GM19240 (cell line): ENCODE data around the gene RBBP5.
A peak's percentile ranks its signal among the peaks of the same experiment; 100 is the strongest.

Source experiments
- DNase-seq: peaks from one replicate; pipeline ENCODE4 v3.0.0; 2011; ENCODE audit warnings: low spot score; ENCODE audit not compliant: insufficient read length

The RBBP5 gene

GRCh38 chr1:205133287-205133686 lies 11.5 kb upstream of the RBBP5 start:
- DNase-seq: no peak

GRCh38 chr1:205129447-205130029 lies 7.8 kb upstream of the RBBP5 start:
- no peak for DNase-seq

- no peak for DNase-seq
Measured at GRCh38 chr1:205128050-205128449, 6.3 kb upstream of the RBBP5 start.

GRCh38 chr1:205127646-205128045 lies 5.9 kb upstream of the RBBP5 start:
- no peak for DNase-seq

GRCh38 chr1:205124726-205125125 lies 2.9 kb upstream of the RBBP5 start:
- DNase-seq: peak; percentile 11

GRCh38 chr1:205122489-205122882 lies 708 bp upstream of the RBBP5 start:
- no peak for DNase-seq

- no peak for DNase-seq
Measured at GRCh38 chr1:205118752-205119151, 3.0 kb downstream of the RBBP5 start.

- no peak for DNase-seq
Measured at GRCh38 chr1:205111354-205111753, 10.4 kb downstream of the RBBP5 start.

- no peak for DNase-seq
Measured at GRCh38 chr1:205109711-205110110, 12.1 kb downstream of the RBBP5 start.

GRCh38 chr1:205109269-205109668 lies 12.5 kb downstream of the RBBP5 start:
- no peak for DNase-seq

- DNase-seq: no peak
Measured at GRCh38 chr1:205108464-205108863, 13.3 kb downstream of the RBBP5 start.

- no peak for DNase-seq
Measured at GRCh38 chr1:205107327-205107726, 14.5 kb downstream of the RBBP5 start.

- no peak for DNase-seq
Measured at GRCh38 chr1:205102404-205102803, 19.4 kb downstream of the RBBP5 start.

- no peak for DNase-seq
Measured at GRCh38 chr1:205098242-205098641, 23.5 kb downstream of the RBBP5 start.

GRCh38 chr1:205095422-205095821 lies 26.4 kb downstream of the RBBP5 start:
- DNase-seq: no peak

GRCh38 chr1:205091043-205091740 lies 30.6 kb downstream of the RBBP5 start:
- DNase-seq: no peak

GRCh38 chr1:205088341-205088740 lies 33.4 kb downstream of the RBBP5 start:
- DNase-seq: no peak

- DNase-seq: no peak
Measured at GRCh38 chr1:205084360-205084759, 37.4 kb downstream of the RBBP5 start, which contains the start of gene TMEM81. Gene TMEM81, minus strand, starts transcription at chr1:205084460. Its CDS starts 140 bp downstream, at chr1:205084320.

- DNase-seq: no peak
Measured at GRCh38 chr1:205082431-205082830, 39.3 kb downstream of the RBBP5 start.

- DNase-seq: no peak
Measured at GRCh38 chr1:205077934-205078311, 43.9 kb downstream of the RBBP5 start.

GRCh38 chr1:205077158-205077933 lies 44.4 kb downstream of the RBBP5 start:
- no peak for DNase-seq

- no peak for DNase-seq
Measured at GRCh38 chr1:205076245-205076761, 45.5 kb downstream of the RBBP5 start.
